ENCODE data around the gene DUSP2. TPM values are rescaled to one million over a fixed set of nuclear protein-coding genes. Genes with fewer than 3 reads are reported as not detected.

The DUSP2 gene
- total and polyA plus RNA-seq, 11 donors: 0.56 to 23.1 (median 2.7) TPM

DNA sequence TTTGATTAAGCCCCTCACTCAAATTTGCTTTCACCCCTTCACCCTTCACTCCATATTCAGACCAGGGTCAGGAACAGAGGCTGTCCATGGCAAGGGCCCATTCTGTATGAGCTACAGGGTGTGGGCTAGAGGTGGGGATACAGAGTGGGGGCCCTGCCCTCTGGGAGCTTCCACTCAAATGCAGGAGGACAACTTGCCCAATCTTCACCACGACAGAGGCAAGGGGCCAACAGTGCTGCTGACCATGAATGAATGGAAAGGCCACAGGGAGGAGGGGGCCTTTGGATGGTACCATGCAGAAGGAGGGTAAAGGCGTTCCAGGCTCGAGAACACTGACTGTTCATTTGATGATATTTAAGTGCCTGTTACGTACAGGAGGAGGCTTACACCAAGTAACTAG is 51.7 kb downstream of the DUSP2 start:
- H3K27me3 ChIP-seq: no peaks in the 10 kb centered on the region
- H3K36me3 ChIP-seq: no peaks in the 10 kb centered on the region
- 94 to 99% (median 95%) methylated on average over 4 of the region's 4 CpGs for WGBS, 4 donors
- H3K4me3 ChIP-seq: no peak overlapping the region
- H3K4me1 ChIP-seq: peaks cover 8 to 45% (median 17%) of the 10 kb centered on the region in 12 donors
- H3K9me3 ChIP-seq: no peaks in the 10 kb centered on the region
- ATAC-seq: no peak
- no peak for DNase-seq
- intact Hi-C loops (cut with DNase I): no loop called here
- H3K27ac ChIP-seq: no peak overlapping the region
- TF ChIP-seq, protein P1, sequence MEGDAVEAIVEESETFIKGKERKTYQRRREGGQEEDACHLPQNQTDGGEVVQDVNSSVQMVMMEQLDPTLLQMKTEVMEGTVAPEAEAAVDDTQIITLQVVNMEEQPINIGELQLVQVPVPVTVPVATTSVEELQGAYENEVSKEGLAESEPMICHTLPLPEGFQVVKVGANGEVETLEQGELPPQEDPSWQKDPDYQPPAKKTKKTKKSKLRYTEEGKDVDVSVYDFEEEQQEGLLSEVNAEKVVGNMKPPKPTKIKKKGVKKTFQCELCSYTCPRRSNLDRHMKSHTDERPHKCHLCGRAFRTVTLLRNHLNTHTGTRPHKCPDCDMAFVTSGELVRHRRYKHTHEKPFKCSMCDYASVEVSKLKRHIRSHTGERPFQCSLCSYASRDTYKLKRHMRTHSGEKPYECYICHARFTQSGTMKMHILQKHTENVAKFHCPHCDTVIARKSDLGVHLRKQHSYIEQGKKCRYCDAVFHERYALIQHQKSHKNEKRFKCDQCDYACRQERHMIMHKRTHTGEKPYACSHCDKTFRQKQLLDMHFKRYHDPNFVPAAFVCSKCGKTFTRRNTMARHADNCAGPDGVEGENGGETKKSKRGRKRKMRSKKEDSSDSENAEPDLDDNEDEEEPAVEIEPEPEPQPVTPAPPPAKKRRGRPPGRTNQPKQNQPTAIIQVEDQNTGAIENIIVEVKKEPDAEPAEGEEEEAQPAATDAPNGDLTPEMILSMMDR (IDR thresholded peaks at IDR 0.05): no peak
- no peak for TF ChIP-seq POLR2A (IDR thresholded peaks at IDR 0.05)

Other genes starting within 250 kb of the DUSP2 start
- gene ANKRD36C, start 153.6 kb downstream of the DUSP2 start, total RNA-seq: 10 to 100 TPM in 2 of 9 donors, 1 to 10 TPM in 7; 4.5 to 17.7 (median 7.1) TPM
- gene ANKRD36C, start 153.6 kb downstream of the DUSP2 start, polyA plus RNA-seq: 1 to 10 TPM; 1.3 to 4.0 TPM
- 10 to 100 TPM in 2 of 9 donors, 1 to 10 TPM in 7; 1.7 to 20.2 (median 5.5) TPM for gene GPAT2, start 110.5 kb downstream of the DUSP2 start, total RNA-seq
- gene GPAT2, start 110.5 kb downstream of the DUSP2 start, polyA plus RNA-seq: 1 to 10 TPM; 2.1 to 5.6 TPM
- 1 to 10 TPM; 2.2 to 6.1 (median 3.6) TPM for gene ADRA2B, start 28.9 kb downstream of the DUSP2 start, total RNA-seq
- 1 to 10 TPM; 1.5 to 3.5 TPM for gene ADRA2B, start 28.9 kb downstream of the DUSP2 start, polyA plus RNA-seq
- not detected for gene ASTL, start 6.9 kb downstream of the DUSP2 start, total RNA-seq
- gene ASTL, start 6.9 kb downstream of the DUSP2 start, polyA plus RNA-seq: under 1 TPM in 1 of 2 donors, not detected in 1; 0.14 TPM
- 100 to 1,000 TPM; 148 to 526 (median 188) TPM for gene STARD7, start 63.4 kb upstream of the DUSP2 start, total RNA-seq
- gene STARD7, start 63.4 kb upstream of the DUSP2 start, polyA plus RNA-seq: 100 to 1,000 TPM in 1 of 2 donors, 10 to 100 TPM in 1; 58.3 to 520 TPM
- gene TMEM127, start 120.6 kb upstream of the DUSP2 start, total RNA-seq: 100 to 1,000 TPM in 5 of 9 donors, 10 to 100 TPM in 4; 71.8 to 134 (median 103) TPM
- gene TMEM127, start 120.6 kb upstream of the DUSP2 start, polyA plus RNA-seq: 100 to 1,000 TPM in 1 of 2 donors, 10 to 100 TPM in 1; 18.6 to 124 TPM
- 100 to 1,000 TPM in 2 of 9 donors, 10 to 100 TPM in 7; 57.7 to 109 (median 68.7) TPM for gene CIAO1, start 120.8 kb upstream of the DUSP2 start, total RNA-seq
- gene CIAO1, start 120.8 kb upstream of the DUSP2 start, polyA plus RNA-seq: 10 to 100 TPM; 20.5 to 94.0 TPM
- gene SNRNP200, start 160.1 kb upstream of the DUSP2 start, total RNA-seq: 10 to 100 TPM; 54.6 to 85.5 (median 66.6) TPM
- 10 to 100 TPM; 38.8 to 71.2 TPM for gene SNRNP200, start 160.1 kb upstream of the DUSP2 start, polyA plus RNA-seq
- 1 to 10 TPM in 7 of 9 donors, under 1 TPM in 2; 0.65 to 3.8 (median 1.5) TPM for gene ITPRIPL1, start 179.9 kb upstream of the DUSP2 start, total RNA-seq
- gene ITPRIPL1, start 179.9 kb upstream of the DUSP2 start, polyA plus RNA-seq: under 1 TPM; 0.80 to 0.83 TPM
- 1 to 10 TPM in 1 of 9 donors, under 1 TPM in 8; 0.19 to 7.4 (median 0.48) TPM for gene NCAPH, start 190.3 kb upstream of the DUSP2 start, total RNA-seq
- under 1 TPM; 0.46 to 0.64 TPM for gene NCAPH, start 190.3 kb upstream of the DUSP2 start, polyA plus RNA-seq

Data from heart left ventricle (tissue), 16 donors.